Measurements from ENCODE around the gene ZNF580. TPM values are rescaled to one million over a fixed set of nuclear protein-coding genes. Genes with fewer than 3 reads are reported as not detected.
A peak's percentile ranks its signal among the peaks of the same experiment; 100 is the strongest.

ZNF580 gene
- total and polyA plus RNA-seq, 2 of the 13 experiments (the other 11 are each of a cell fraction or from before 2014, with no cell fraction given): 4.4 to 6.0 TPM

DNA sequence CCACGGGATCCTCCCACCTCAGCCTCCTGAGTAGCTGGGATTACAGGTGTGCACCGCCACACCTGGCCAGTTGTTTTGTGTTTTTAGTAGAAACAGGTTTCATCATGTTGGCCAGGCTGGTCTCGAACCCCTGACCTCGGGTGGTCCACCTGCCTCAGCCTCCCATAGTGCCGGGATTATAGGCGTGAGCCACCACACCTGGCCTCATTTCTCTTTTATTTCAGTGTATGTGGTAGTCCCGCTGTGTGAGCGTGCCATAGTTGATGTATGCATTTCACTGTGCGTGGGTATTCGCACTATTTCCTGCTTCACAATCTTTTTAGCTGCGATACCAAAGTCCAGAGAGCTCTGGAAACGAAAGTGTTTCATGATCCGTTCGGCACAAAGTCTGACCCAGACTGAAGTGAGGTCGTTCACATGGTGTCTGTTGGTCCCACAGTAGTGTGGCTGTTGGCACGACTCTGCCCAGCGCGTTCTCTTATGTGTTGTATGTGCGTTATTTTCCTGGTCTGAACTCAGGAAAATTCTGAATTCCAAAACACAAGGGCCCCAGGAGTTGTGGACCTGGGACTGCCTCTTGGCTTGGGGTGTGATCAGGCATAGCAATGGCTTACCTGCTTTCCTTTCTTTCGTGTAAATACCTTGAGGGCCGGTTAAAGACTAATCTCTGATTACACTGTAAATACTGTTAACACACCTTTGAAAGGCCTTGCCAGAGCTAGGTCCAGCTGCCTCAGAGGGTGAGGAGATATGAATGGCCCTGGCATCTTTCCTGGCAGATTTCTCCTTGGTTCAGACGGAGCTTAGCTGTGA is 42.9 kb downstream of the ZNF580 start (continued):
- TF ChIP-seq, protein P1, sequence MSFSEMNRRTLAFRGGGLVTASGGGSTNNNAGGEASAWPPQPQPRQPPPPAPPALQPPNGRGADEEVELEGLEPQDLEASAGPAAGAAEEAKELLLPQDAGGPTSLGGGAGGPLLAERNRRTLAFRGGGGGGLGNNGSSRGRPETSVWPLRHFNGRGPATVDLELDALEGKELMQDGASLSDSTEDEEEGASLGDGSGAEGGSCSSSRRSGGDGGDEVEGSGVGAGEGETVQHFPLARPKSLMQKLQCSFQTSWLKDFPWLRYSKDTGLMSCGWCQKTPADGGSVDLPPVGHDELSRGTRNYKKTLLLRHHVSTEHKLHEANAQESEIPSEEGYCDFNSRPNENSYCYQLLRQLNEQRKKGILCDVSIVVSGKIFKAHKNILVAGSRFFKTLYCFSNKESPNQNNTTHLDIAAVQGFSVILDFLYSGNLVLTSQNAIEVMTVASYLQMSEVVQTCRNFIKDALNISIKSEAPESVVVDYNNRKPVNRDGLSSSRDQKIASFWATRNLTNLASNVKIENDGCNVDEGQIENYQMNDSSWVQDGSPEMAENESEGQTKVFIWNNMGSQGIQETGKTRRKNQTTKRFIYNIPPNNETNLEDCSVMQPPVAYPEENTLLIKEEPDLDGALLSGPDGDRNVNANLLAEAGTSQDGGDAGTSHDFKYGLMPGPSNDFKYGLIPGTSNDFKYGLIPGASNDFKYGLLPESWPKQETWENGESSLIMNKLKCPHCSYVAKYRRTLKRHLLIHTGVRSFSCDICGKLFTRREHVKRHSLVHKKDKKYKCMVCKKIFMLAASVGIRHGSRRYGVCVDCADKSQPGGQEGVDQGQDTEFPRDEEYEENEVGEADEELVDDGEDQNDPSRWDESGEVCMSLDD (CRISPR knock-in tag; IDR thresholded peaks at IDR 0.05; ENCODE audit: borderline replicate concordance): no peak
- TF ChIP-seq FOSL2 (CRISPR knock-in tag; IDR thresholded peaks at IDR 0.05) (peak; percentile 12; the same call in 1 of the 2 replicates), SRF (IDR thresholded peaks at IDR 0.05; ENCODE audit: low read depth, low read length) (no peak), SAP130 (CRISPR knock-in tag; IDR thresholded peaks at IDR 0.05; ENCODE audit: low read depth) (peak; percentile 81), ZNF792 (CRISPR knock-in tag; IDR thresholded peaks at IDR 0.05) (peak; percentile 53; the same call in 1 of the 2 replicates), ZSCAN25 (CRISPR knock-in tag; IDR thresholded peaks at IDR 0.05) (peak; percentile 46; the same call in 1 of the 2 replicates), SATB2 (CRISPR knock-in tag; IDR thresholded peaks at IDR 0.05) (no peak)
- TF ChIP-seq, protein P2, sequence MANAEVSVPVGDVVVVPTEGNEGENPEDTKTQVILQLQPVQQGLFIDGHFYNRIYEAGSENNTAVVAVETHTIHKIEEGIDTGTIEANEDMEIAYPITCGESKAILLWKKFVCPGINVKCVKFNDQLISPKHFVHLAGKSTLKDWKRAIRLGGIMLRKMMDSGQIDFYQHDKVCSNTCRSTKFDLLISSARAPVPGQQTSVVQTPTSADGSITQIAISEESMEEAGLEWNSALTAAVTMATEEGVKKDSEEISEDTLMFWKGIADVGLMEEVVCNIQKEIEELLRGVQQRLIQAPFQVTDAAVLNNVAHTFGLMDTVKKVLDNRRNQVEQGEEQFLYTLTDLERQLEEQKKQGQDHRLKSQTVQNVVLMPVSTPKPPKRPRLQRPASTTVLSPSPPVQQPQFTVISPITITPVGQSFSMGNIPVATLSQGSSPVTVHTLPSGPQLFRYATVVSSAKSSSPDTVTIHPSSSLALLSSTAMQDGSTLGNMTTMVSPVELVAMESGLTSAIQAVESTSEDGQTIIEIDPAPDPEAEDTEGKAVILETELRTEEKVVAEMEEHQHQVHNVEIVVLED (CRISPR knock-in tag; IDR thresholded peaks at IDR 0.05; ENCODE audit: borderline replicate concordance): peak; percentile 50; the same call in 1 of the 2 replicates
- TF ChIP-seq, protein P3, sequence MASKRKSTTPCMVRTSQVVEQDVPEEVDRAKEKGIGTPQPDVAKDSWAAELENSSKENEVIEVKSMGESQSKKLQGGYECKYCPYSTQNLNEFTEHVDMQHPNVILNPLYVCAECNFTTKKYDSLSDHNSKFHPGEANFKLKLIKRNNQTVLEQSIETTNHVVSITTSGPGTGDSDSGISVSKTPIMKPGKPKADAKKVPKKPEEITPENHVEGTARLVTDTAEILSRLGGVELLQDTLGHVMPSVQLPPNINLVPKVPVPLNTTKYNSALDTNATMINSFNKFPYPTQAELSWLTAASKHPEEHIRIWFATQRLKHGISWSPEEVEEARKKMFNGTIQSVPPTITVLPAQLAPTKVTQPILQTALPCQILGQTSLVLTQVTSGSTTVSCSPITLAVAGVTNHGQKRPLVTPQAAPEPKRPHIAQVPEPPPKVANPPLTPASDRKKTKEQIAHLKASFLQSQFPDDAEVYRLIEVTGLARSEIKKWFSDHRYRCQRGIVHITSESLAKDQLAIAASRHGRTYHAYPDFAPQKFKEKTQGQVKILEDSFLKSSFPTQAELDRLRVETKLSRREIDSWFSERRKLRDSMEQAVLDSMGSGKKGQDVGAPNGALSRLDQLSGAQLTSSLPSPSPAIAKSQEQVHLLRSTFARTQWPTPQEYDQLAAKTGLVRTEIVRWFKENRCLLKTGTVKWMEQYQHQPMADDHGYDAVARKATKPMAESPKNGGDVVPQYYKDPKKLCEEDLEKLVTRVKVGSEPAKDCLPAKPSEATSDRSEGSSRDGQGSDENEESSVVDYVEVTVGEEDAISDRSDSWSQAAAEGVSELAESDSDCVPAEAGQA (IDR thresholded peaks at IDR 0.05; ENCODE audit: low read depth): no peak
- TF ChIP-seq, protein P3 (CRISPR knock-in tag; IDR thresholded peaks at IDR 0.05; ENCODE audit: borderline replicate concordance): 0 out of 2 replicates have a peak, but pooled peaks have one; percentile 40
- TF ChIP-seq, protein P4, sequence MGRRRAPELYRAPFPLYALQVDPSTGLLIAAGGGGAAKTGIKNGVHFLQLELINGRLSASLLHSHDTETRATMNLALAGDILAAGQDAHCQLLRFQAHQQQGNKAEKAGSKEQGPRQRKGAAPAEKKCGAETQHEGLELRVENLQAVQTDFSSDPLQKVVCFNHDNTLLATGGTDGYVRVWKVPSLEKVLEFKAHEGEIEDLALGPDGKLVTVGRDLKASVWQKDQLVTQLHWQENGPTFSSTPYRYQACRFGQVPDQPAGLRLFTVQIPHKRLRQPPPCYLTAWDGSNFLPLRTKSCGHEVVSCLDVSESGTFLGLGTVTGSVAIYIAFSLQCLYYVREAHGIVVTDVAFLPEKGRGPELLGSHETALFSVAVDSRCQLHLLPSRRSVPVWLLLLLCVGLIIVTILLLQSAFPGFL (CRISPR knock-in tag; IDR thresholded peaks at IDR 0.05): no peak
- TF ChIP-seq, protein P5, sequence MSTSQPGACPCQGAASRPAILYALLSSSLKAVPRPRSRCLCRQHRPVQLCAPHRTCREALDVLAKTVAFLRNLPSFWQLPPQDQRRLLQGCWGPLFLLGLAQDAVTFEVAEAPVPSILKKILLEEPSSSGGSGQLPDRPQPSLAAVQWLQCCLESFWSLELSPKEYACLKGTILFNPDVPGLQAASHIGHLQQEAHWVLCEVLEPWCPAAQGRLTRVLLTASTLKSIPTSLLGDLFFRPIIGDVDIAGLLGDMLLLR (CRISPR knock-in tag; IDR thresholded peaks at IDR 0.05): no peak
